ENCODE data around the gene LILRA5. TPM values are rescaled to one million over a fixed set of nuclear protein-coding genes. Genes with fewer than 3 reads are reported as not detected.

LILRA5 gene
- total and polyA plus RNA-seq, 2 of the 8 experiments (the other 6 are each of a cell fraction or from before 2014, with no cell fraction given) = not detected

GRCh38 chr19:54297759-54298305 lies 15.1 kb downstream of the LILRA5 start:
- Histone ChIP-seq H3K4me3 (ENCODE audit: extremely low read depth in 1 of 4, insufficient read depth in 2 of 4, low read depth in 3 of 4, low read length in 4 of 4) (no peak overlapping the region), H2BK120ac (replicated peaks; ENCODE audit: low read depth, low read length) (no peak overlapping the region), H3K4me1 (replicated peaks in 1 of 4; ENCODE audit: control insufficient read depth in 3 of 4, insufficient read depth in 4 of 4, low read length in 3 of 4) (no peaks in the 10 kb centered on the region), H2AFZ (ENCODE audit: low read length) (no peak overlapping the region), H4K91ac (replicated peaks; ENCODE audit: insufficient read length, low read length) (no peak overlapping the region), H3K9me3 (ENCODE audit: insufficient read depth in 2 of 2, low read depth in 1 of 2, low read length in 1 of 2) (no peaks in the 10 kb centered on the region), H3K18ac (ENCODE audit: extremely low read depth, low read length) (no peak overlapping the region), H2BK5ac (ENCODE audit: low read depth, low read length) (no peak overlapping the region), H2BK15ac (ENCODE audit: low read length) (no peak overlapping the region), H3K14ac (ENCODE audit: insufficient read length) (no peak overlapping the region), H3K4ac (replicated peaks; ENCODE audit: insufficient read length, low read depth, low read length) (no peak overlapping the region), H2BK12ac (ENCODE audit: low read depth, low read length) (no peak overlapping the region), H2AK5ac (ENCODE audit: low read depth, low read length) (no peak overlapping the region), H3K4me2 (ENCODE audit: insufficient read depth in 1 of 2, low read depth in 2 of 2, low read length in 2 of 2) (no peak overlapping the region), H3K36me3 (ENCODE audit: control insufficient read depth in 2 of 4, insufficient read depth in 4 of 4, low read length in 3 of 4) (no peaks in the 10 kb centered on the region), H3K79me1 (ENCODE audit: low read depth, low read length) (no peaks in the 10 kb centered on the region), H4K8ac (ENCODE audit: extremely low read depth, insufficient read depth, low read length) (no peak overlapping the region), H3K9ac (replicated peaks in 1 of 4; ENCODE audit: extremely low read depth in 1 of 4, low read depth in 3 of 4, low read length in 3 of 4) (no peak overlapping the region), H4K5ac (ENCODE audit: insufficient read length, low read depth, low read length) (no peak overlapping the region), H3K56ac (replicated peaks; ENCODE audit: insufficient read length, low read depth, low read length) (no peak overlapping the region), H3K79me2 (ENCODE audit: control insufficient read depth in 1 of 2, insufficient read depth in 2 of 2, low read length in 2 of 2) (no peaks in the 10 kb centered on the region), H4K20me1 (replicated peaks in 1 of 2; ENCODE audit: control insufficient read depth in 1 of 2, insufficient read depth in 2 of 2, low read length in 2 of 2) (no peaks in the 10 kb centered on the region), H3K23me2 (ENCODE audit: low read depth, low read length) (no peaks in the 10 kb centered on the region), H3K27ac (ENCODE audit: low read depth, low read length) (no peak overlapping the region), H2BK20ac (ENCODE audit: low read length) (no peak overlapping the region), H3K27me3 (replicated peaks in 1 of 4; ENCODE audit: control insufficient read depth in 3 of 4, extremely low read depth in 1 of 4, insufficient read depth in 3 of 4, low read length in 3 of 4) (0 out of 7 replicates have a peak, but pooled peaks cover 0 to 8% (median 0%) of the 10 kb centered on the region in 4 experiments), H3K23ac (ENCODE audit: insufficient read length) (no peak overlapping the region)
- no peak for FAIRE-seq
- DNase-seq (ENCODE audit: low read depth in 1 of 2, low spot score in 2 of 2) = no peak
- 44% methylated on average over 7 of the region's 7 CpGs; no CpG with 5 or more reads in 1 of the 2 experiments for WGBS, 2 experiments (ENCODE audit: extremely low coverage in 1 of 2, insufficient coverage in 1 of 2, insufficient read length in 1 of 2, insufficient replicate concordance in 2 of 2, low coverage in 1 of 2, low lambda C conversion rate in 2 of 2, missing lambda C conversion rate in 1 of 2)
- POLR2A ChIA-PET (ENCODE audit: partially characterized antibody) = interaction anchor here (1.5 kb wide), 1 partner anchor 97 kb away, joined by 5 read pairs; the partner anchor contains the start of gene RPS9
- CTCF ChIA-PET (ENCODE audit: partially characterized antibody) = interaction anchor here (0.7 to 2.8 kb wide), 13 partner anchors 10 to 134 kb away, joined by 3 to 21 read pairs (median 4); no protein-coding TSS in a partner anchor
- TF ChIP-seq CTCF (IDR thresholded peaks at IDR 0.05; ENCODE audit: control extremely low read depth in 1 of 3, insufficient read depth in 1 of 3, low read depth in 1 of 3, low read length in 3 of 3) (peak; percentile 32 to 51 (median 39)), SIRT6 (IDR thresholded peaks at IDR 0.05; ENCODE audit: low read length) (no peak), RAD21 (IDR thresholded peaks at IDR 0.05 in 1 of 2, conservative IDR thresholded peaks at IDR 0.05 in 1 of 2; ENCODE audit: low read depth in 2 of 2, low read length in 2 of 2) (peak; percentile 52 to 60), SUZ12 (IDR thresholded peaks at IDR 0.05; ENCODE audit: low read length) (no peak), POLR2A (IDR thresholded peaks at IDR 0.05; ENCODE audit: control extremely low read depth in 1 of 2, low read depth in 2 of 2, low read length in 2 of 2) (no peak)

All from H1 (cell line).